ENCODE results near the gene VBP1.
"Not testable (repeated sequence)": the region's sequence is repeated elsewhere in the genome, so short reads cannot be mapped to it uniquely, and the experiment has no call there.

The VBP1 gene, protein sequence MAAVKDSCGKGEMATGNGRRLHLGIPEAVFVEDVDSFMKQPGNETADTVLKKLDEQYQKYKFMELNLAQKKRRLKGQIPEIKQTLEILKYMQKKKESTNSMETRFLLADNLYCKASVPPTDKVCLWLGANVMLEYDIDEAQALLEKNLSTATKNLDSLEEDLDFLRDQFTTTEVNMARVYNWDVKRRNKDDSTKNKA

GRCh38 chrX:155216179-155216939 lies at the start of gene VBP1:
VBP1 (plus strand) TSS chrX:155216460; CDS start chrX:155216483, 23 bp downstream.
- Mint-ChIP-seq H3K9me3 (no peaks in the 10 kb centered on the region), H3K4me1 (peaks cover 15% of the 10 kb centered on the region), H3K27me3 (no peaks in the 10 kb centered on the region), H3K4me3 (peak within 1 kb of the TSS; percentile 97), H3K27ac (peak within 1 kb of the TSS; percentile 96), H3K36me3 (no peaks in the 10 kb centered on the region)
- DNase-seq (ENCODE audit: low spot score in 2 of 2) (peak; percentile 68 to 77), ATAC-seq (ENCODE audit: low read depth) (peak; percentile 93)

GRCh38 chrX:155169881-155170280 lies 46.4 kb upstream of the VBP1 start:
- Mint-ChIP-seq H3K4me3 (no peak overlapping the region), H3K4me1 (no peaks in the 10 kb centered on the region), H3K27ac (no peak overlapping the region), H3K27me3 (no peaks in the 10 kb centered on the region), H3K36me3 (no peaks in the 10 kb centered on the region), H3K9me3 (peaks cover 3% of the 10 kb centered on the region)
- DNase-seq (ENCODE audit: low spot score in 2 of 2) (no peak), ATAC-seq (ENCODE audit: low read depth) (no peak)

GRCh38 chrX:155179346-155179997 lies 36.8 kb upstream of the VBP1 start:
- Mint-ChIP-seq H3K4me3 (no peak overlapping the region), H3K27ac (no peak overlapping the region), H3K36me3 (no peaks in the 10 kb centered on the region), H3K4me1 (no peaks in the 10 kb centered on the region), H3K9me3 (no peaks in the 10 kb centered on the region), H3K27me3 (no peaks in the 10 kb centered on the region)
- ATAC-seq (ENCODE audit: low read depth) (no peak), DNase-seq (ENCODE audit: low spot score in 2 of 2) (no peak)

- H3K27ac Mint-ChIP-seq, result no peak overlapping the region
- no peak overlapping the region for H3K4me3 Mint-ChIP-seq
- ATAC-seq (ENCODE audit: low read depth), result peak; percentile 38
- H3K4me1 Mint-ChIP-seq, result no peaks in the 10 kb centered on the region
- H3K27me3 Mint-ChIP-seq, result peaks cover 12% of the 10 kb centered on the region
- no peak for DNase-seq (ENCODE audit: low spot score in 2 of 2)
- peaks cover 9% of the 10 kb centered on the region for H3K36me3 Mint-ChIP-seq
- H3K9me3 Mint-ChIP-seq, result peaks cover 6% of the 10 kb centered on the region
Measured at GRCh38 chrX:155188786-155189185, 27.5 kb upstream of the VBP1 start.

DNA sequence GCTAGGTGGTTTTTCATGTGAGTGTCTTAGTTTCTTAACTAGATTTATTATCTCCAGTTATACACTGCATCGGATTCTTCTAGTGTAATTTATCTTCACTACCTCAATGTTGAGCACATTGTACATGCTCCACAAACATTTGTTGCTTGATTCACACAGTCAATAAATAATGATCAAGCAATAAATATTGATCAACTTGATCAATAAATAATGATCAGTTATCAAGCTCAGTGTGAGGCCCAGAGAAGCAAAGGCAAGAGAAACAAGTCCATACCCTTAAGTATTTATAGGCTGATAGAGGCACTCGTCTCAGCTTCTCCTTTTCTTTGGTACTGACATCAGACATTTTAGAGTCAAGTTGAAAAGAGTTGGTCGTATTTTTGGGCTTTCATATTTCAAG lies 5.1 kb upstream of the VBP1 start:
- H3K27ac Mint-ChIP-seq, result no peak overlapping the region
- H3K9me3 Mint-ChIP-seq, result no peaks in the 10 kb centered on the region
- no peak overlapping the region for H3K4me3 Mint-ChIP-seq
- no peaks in the 10 kb centered on the region for H3K4me1 Mint-ChIP-seq
- peaks cover 2% of the 10 kb centered on the region for H3K36me3 Mint-ChIP-seq
- DNase-seq (ENCODE audit: low spot score in 2 of 2) (no peak), ATAC-seq (ENCODE audit: low read depth) (no peak)
- H3K27me3 Mint-ChIP-seq, result peaks cover 3% of the 10 kb centered on the region

DNA sequence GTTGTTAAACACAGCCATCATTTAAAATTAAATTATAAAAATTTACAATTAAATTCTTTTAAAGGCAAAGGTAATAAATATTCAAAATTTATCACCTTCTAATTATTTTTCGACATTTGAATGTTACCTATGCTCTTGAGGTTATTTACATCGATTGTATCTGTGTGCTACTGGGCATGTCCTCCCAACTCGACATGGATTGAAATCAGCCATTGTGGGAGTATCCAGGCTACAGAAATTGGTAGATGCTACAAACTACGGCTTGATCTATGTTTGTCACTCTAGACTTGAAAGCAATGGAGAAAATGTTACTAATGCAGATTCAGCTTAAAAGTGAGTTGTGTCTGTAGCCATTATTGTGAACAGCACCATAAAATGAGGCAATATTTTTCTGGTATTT lies 2.5 kb upstream of the VBP1 start:
- no peaks in the 10 kb centered on the region for H3K9me3 Mint-ChIP-seq
- no peak overlapping the region for H3K27ac Mint-ChIP-seq
- DNase-seq (ENCODE audit: low spot score in 2 of 2) (no peak), ATAC-seq (ENCODE audit: low read depth) (no peak)
- H3K4me1 Mint-ChIP-seq, result peaks cover 12% of the 10 kb centered on the region
- H3K27me3 Mint-ChIP-seq, result peaks cover 3% of the 10 kb centered on the region
- H3K36me3 Mint-ChIP-seq, result peaks cover 2% of the 10 kb centered on the region
- no peak overlapping the region for H3K4me3 Mint-ChIP-seq

- Mint-ChIP-seq H3K4me1 (peaks cover 15% of the 10 kb centered on the region), H3K9me3 (no peaks in the 10 kb centered on the region), H3K36me3 (no peaks in the 10 kb centered on the region), H3K27ac (peak overlapping the region; percentile 96), H3K4me3 (peak overlapping the region; percentile 97), H3K27me3 (no peaks in the 10 kb centered on the region)
- no peak for DNase-seq (ENCODE audit: low spot score in 2 of 2)
- peak; percentile 34 for ATAC-seq (ENCODE audit: low read depth)
Measured at GRCh38 chrX:155215443-155216178, 649 bp upstream of the VBP1 start.

GRCh38 chrX:155216940-155217440 lies 730 bp downstream of the VBP1 start:
- Mint-ChIP-seq H3K27me3 (no peaks in the 10 kb centered on the region), H3K4me3 (peak overlapping the region; percentile 97), H3K4me1 (peaks cover 20% of the 10 kb centered on the region), H3K27ac (peak overlapping the region; percentile 96), H3K36me3 (peaks cover 4% of the 10 kb centered on the region), H3K9me3 (no peaks in the 10 kb centered on the region)
- DNase-seq (ENCODE audit: low spot score in 2 of 2) (no peak), ATAC-seq (ENCODE audit: low read depth) (no peak)

DNA sequence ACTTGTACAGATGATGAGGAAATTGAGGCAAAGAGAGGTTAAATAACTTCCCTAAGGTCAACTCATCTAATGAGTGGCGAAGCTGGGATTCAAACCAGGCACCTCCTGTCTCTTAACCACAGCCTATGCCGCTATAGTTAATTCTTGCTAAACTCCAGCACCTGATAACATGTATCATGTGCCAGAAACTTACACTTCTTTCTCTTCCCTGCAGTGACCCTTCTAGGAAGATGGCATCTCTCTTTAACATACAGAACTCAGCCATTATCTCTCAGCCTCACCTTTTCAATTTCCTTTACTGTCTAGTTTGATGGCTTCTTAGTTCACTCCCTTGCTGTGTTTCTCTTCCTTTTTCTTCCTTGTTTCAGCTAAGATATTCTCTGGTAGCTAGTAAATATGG lies 2.5 kb downstream of the VBP1 start:
- no peak for ATAC-seq (ENCODE audit: low read depth)
- Mint-ChIP-seq H3K36me3 (peaks cover 5% of the 10 kb centered on the region), H3K4me3 (no peak overlapping the region), H3K27ac (peak overlapping the region; percentile 71), H3K27me3 (no peaks in the 10 kb centered on the region), H3K9me3 (no peaks in the 10 kb centered on the region), H3K4me1 (peaks cover 20% of the 10 kb centered on the region)
- no peak for DNase-seq (ENCODE audit: low spot score in 2 of 2)

- no peak overlapping the region for H3K4me3 Mint-ChIP-seq
- no peaks in the 10 kb centered on the region for H3K27me3 Mint-ChIP-seq
- peaks cover 13% of the 10 kb centered on the region for H3K36me3 Mint-ChIP-seq
- DNase-seq (ENCODE audit: low spot score in 2 of 2) (no peak), ATAC-seq (ENCODE audit: low read depth) (no peak)
- H3K4me1 Mint-ChIP-seq, result peaks cover 20% of the 10 kb centered on the region
- no peak overlapping the region for H3K27ac Mint-ChIP-seq
- no peaks in the 10 kb centered on the region for H3K9me3 Mint-ChIP-seq
Measured at GRCh38 chrX:155221351-155221750, 5.1 kb downstream of the VBP1 start.

DNA sequence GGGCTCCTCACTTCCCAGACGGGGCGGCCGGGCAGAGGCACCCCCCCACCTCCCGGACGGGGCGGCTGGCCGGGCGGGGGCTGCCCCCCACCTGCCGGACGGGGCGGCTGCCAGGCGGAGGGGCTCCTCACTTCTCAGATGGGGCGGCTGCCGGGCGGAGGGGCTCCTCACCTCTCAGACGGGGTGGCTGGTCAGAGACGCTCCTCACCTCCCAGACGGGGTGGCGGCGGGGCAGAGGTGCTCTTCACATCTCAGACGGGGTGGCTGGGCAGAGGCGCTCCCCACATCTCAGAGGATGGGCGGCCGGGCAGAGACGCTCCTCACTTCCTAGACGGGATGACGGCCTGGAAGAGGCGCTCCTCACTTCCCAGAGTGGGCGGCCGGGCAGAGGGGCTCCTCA lies 7.5 kb downstream of the VBP1 start:
- not testable (repeated sequence) for DNase-seq (ENCODE audit: low spot score in 2 of 2)

GRCh38 chrX:155225774-155226173 lies 9.5 kb downstream of the VBP1 start:
- DNase-seq (ENCODE audit: low spot score in 2 of 2) (no peak), ATAC-seq (ENCODE audit: low read depth) (no peak)
- H3K27me3 Mint-ChIP-seq, result no peaks in the 10 kb centered on the region
- H3K36me3 Mint-ChIP-seq, result peaks cover 27% of the 10 kb centered on the region
- H3K4me1 Mint-ChIP-seq, result peaks cover 7% of the 10 kb centered on the region
- H3K4me3 Mint-ChIP-seq, result no peak overlapping the region
- H3K9me3 Mint-ChIP-seq, result no peaks in the 10 kb centered on the region
- no peak overlapping the region for H3K27ac Mint-ChIP-seq

More for the DNA sequence above, 7.5 kb downstream of the VBP1 start:
- H3K9me3 Mint-ChIP-seq; ATAC-seq (ENCODE audit: low read depth); H3K27me3 Mint-ChIP-seq; H3K27ac Mint-ChIP-seq; H3K4me3 Mint-ChIP-seq; H3K4me1 Mint-ChIP-seq: not testable (repeated sequence)
- peaks cover 19% of the 10 kb centered on the region for H3K36me3 Mint-ChIP-seq

GRCh38 chrX:155231163-155231562 lies 14.9 kb downstream of the VBP1 start:
- DNase-seq (ENCODE audit: low spot score in 2 of 2) (no peak), ATAC-seq (ENCODE audit: low read depth) (no peak)
- Mint-ChIP-seq H3K27me3 (no peaks in the 10 kb centered on the region), H3K4me3 (no peak overlapping the region), H3K27ac (peak overlapping the region; percentile 68), H3K36me3 (peaks cover 26% of the 10 kb centered on the region), H3K9me3 (no peaks in the 10 kb centered on the region), H3K4me1 (peaks cover 11% of the 10 kb centered on the region)

- ATAC-seq (ENCODE audit: low read depth) (no peak), DNase-seq (ENCODE audit: low spot score in 2 of 2) (no peak)
- Mint-ChIP-seq H3K9me3 (no peaks in the 10 kb centered on the region), H3K4me3 (no peak overlapping the region), H3K36me3 (peaks cover 24% of the 10 kb centered on the region), H3K4me1 (peaks cover 8% of the 10 kb centered on the region), H3K27me3 (no peaks in the 10 kb centered on the region), H3K27ac (no peak overlapping the region)
Measured at GRCh38 chrX:155235891-155236290, 19.6 kb downstream of the VBP1 start.
